CD14-positive monocyte (primary cell): ENCODE results near the gene SH2D3C. TPM values are rescaled to one million over a fixed set of nuclear protein-coding genes. Genes with fewer than 3 reads are reported as not detected.
A peak's percentile ranks its signal among the peaks of the same experiment; 100 is the strongest.

ENCODE experiments used
- DNase-seq, 3 donors: peaks; one replicate each; pipeline ENCODE4 v3.0.0-alpha.2; 2011 to 2022
- H2AFZ ChIP-seq: 2 replicates; pipeline ENCODE4 v1.6.0; 2012; ENCODE audit warnings: mild to moderate bottlenecking, low read depth, low read length, inconsistent platforms; ENCODE audit not compliant: insufficient read depth, poor library complexity, severe bottlenecking
- H3K27ac ChIP-seq, 2 donors: 1 replicate in 1 of 2; 2 replicates in 1 of 2; pipeline ENCODE4 v1.5.1; 2012 to 2013; ENCODE audit warnings: low read length in 2 of 2, control low read depth in 1 of 2, inconsistent platforms in 1 of 2, low read depth in 1 of 2, mild to moderate bottlenecking in 1 of 2
- H3K27me3 ChIP-seq, 2 donors: one replicate each; pipeline versions ENCODE4 v1.6.0 to v1.6.1; 2011 to 2013; ENCODE audit warnings: low read length in 2 of 2; ENCODE audit not compliant: control insufficient read depth in 2 of 2, insufficient read depth in 2 of 2
- H3K36me3 ChIP-seq, 2 donors: replicated peaks in 1 of 2; 1 replicate in 1 of 2; 2 replicates in 1 of 2; pipeline versions ENCODE4 v1.5.1 to v1.6.1; 2012 to 2013; ENCODE audit warnings: low read length in 2 of 2, control low read depth in 1 of 2, inconsistent platforms in 1 of 2, mild to moderate bottlenecking in 1 of 2; ENCODE audit not compliant: insufficient read depth in 2 of 2, control insufficient read depth in 1 of 2
- H3K4me1 ChIP-seq, 2 donors: 1 replicate in 1 of 2; 2 replicates in 1 of 2; pipeline versions ENCODE4 v1.5.1 to v1.6.1; 2012 to 2013; ENCODE audit warnings: low read length in 2 of 2, control low read depth in 1 of 2, inconsistent platforms in 1 of 2, mild to moderate bottlenecking in 1 of 2, moderate library complexity in 1 of 2; ENCODE audit not compliant: insufficient read depth in 2 of 2, control insufficient read depth in 1 of 2
- H3K4me2 ChIP-seq: replicated peaks from 2 replicates; pipeline ENCODE3; 2012; ENCODE audit warnings: low read length, moderate library complexity, mild to moderate bottlenecking; ENCODE audit not compliant: poor library complexity, severe bottlenecking; ENCODE audit errors: extremely low read depth
- H3K4me3 ChIP-seq, 3 experiments: fragments of 200-600 bp in 1 of 3; sonication (generic) in 1 of 3; replicated peaks in 1 of 3; 1 replicate in 2 of 3; 2 replicates in 1 of 3; pipeline ENCODE4 v1.5.1; 2011 to 2013; ENCODE audit warnings: low read length in 3 of 3, mild to moderate bottlenecking in 3 of 3, control low read depth in 2 of 3, low read depth in 2 of 3, inconsistent platforms in 1 of 3, moderate library complexity in 1 of 3
- H3K79me2 ChIP-seq: 2 replicates; pipeline ENCODE4 v1.6.0; 2012; ENCODE audit warnings: mild to moderate bottlenecking, control low read depth, inconsistent platforms, low read length, moderate library complexity; ENCODE audit not compliant: insufficient read depth
- H3K9ac ChIP-seq: 2 replicates; pipeline ENCODE4 v1.6.0; 2017; ENCODE audit warnings: low read length, mild to moderate bottlenecking; ENCODE audit not compliant: insufficient read depth, poor library complexity, severe bottlenecking
- H3K9me3 ChIP-seq, 2 donors: replicated peaks in 1 of 2; 1 replicate in 1 of 2; 2 replicates in 1 of 2; pipeline versions ENCODE4 v1.5.1 to v1.6.1; 2012 to 2013; ENCODE audit warnings: low read length in 2 of 2, control low read depth in 1 of 2; ENCODE audit not compliant: control insufficient read depth in 1 of 2, insufficient read depth in 1 of 2
- H4K20me1 ChIP-seq: 2 replicates; pipeline ENCODE4 v1.6.0; 2012; ENCODE audit warnings: mild to moderate bottlenecking, low read length, control low read depth, moderate library complexity; ENCODE audit not compliant: insufficient read depth
- H3K27ac Mint-ChIP-seq, 7 donors: one replicate each; pipeline ENCODE4 v1.8.0; 2020; ENCODE audit warnings: mild to moderate bottlenecking in 7 of 7, mixed read lengths in 7 of 7, moderate library complexity in 6 of 7, inconsistent platforms in 2 of 7
- H3K27me3 Mint-ChIP-seq, 3 donors: one replicate each; pipeline ENCODE4 v1.8.0; 2021 to 2022; ENCODE audit warnings: low read depth in 3 of 3, mild to moderate bottlenecking in 3 of 3, mixed read lengths in 3 of 3, moderate library complexity in 3 of 3, inconsistent platforms in 1 of 3
- H3K36me3 Mint-ChIP-seq, 2 donors: one replicate each; pipeline ENCODE4 v1.8.0; 2020; ENCODE audit warnings: mixed read lengths in 2 of 2, inconsistent platforms in 1 of 2, mild to moderate bottlenecking in 1 of 2
- H3K4me1 Mint-ChIP-seq: one replicate; pipeline ENCODE4 v1.8.0; 2020; ENCODE audit warnings: mild to moderate bottlenecking, mixed read lengths
- H3K4me3 Mint-ChIP-seq, 2 donors: one replicate each; pipeline ENCODE4 v1.8.0; 2020; ENCODE audit warnings: mild to moderate bottlenecking in 2 of 2, mixed read lengths in 2 of 2, moderate library complexity in 1 of 2
- H3K9me3 Mint-ChIP-seq, 7 donors: one replicate each; pipeline ENCODE4 v1.8.0; 2020 to 2022; ENCODE audit warnings: mixed read lengths in 7 of 7, mild to moderate bottlenecking in 6 of 7, moderate library complexity in 6 of 7, inconsistent platforms in 2 of 7
- WGBS: methylation state at CpG from one replicate; pipeline ENCODE4 v1.1.5; 2013; ENCODE audit warnings: missing lambda C conversion rate; ENCODE audit not compliant: insufficient coverage; 5-methylcytosine and 5-hydroxymethylcytosine counted together
- intact Hi-C, 2 donors: fragments of 100-400 bp; cut with micrococcal nuclease; formaldehyde crosslinking; loops; one replicate each; pipeline versions ENCODE4 v1.15.0 to v1.15.1; 2023
- polyA plus RNA-seq, 3 donors: library from polyadenylated mRNA; depleted of rRNA in 1 of 3; unstranded in 2 of 3; stranded (reverse) in 1 of 3; fragments of 300-500 nt in 2 of 3; fragments of >200 nt in 1 of 3; fragmentation: Illumina TruSeq in 2 of 3; gene quantifications; 1 replicate in 2 of 3; 2 replicates in 1 of 3; pipeline ENCODE4 v1.2.3, GENCODE V29; 2012 to 2021
- TF ChIP-seq, protein P1 (sequence below): fragments of 200-600 bp; IDR thresholded peaks from one replicate; pipeline ENCODE4 v1.8.0; 2022; ENCODE audit warnings: antibody characterized with exemption, mild to moderate bottlenecking

Gene SH2D3C
- polyA plus RNA-seq, 3 donors = 11.5 to 47.3 (median 20.5) TPM

DNA sequence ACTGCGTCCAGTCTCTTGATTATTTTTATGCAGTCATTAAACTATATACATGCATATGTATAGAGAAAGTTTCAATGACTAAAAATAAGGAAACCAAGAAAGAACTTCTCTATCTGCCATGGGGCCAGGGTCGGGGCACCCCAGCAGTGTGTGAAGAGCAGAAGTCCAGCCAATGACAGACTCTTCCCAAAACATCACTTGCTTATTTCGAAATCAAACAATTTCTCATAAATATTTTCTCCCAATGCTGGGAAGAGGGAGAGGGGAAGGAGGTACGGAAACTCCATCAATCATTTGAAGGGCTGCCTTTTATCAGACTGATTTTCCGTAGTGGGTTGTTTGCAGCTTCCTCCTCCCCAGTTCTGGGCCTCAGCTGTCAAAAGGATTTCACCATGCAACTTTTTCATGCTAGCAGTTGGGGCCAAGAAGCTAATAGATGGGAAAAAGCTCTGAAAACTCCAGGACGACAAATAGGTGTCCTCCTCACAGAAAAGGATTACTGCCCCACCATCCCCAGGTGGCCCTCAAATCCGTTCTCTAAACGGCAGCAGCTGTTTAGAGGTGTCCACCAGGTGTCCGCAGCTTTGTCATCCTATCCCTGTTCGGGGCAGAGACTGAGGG is 23.6 kb upstream of the SH2D3C start:
- Histone ChIP-seq H3K79me2 (peaks cover 22% of the 10 kb centered on the region), H3K9me3 (no peaks in the 10 kb centered on the region), H3K9ac (peak overlapping the region; percentile 85), H4K20me1 (peaks cover 10% of the 10 kb centered on the region), H3K36me3 (peaks cover 3 to 4% of the 10 kb centered on the region in 2 donors), H3K4me1 (peaks cover 33 to 39% of the 10 kb centered on the region in 2 donors), H3K27ac (peak overlapping the region; percentile 92 to 94), H3K4me3 (peak overlapping the region; percentile 22 to 92 (median 53)), H2AFZ (peak overlapping the region; percentile 82), H3K4me2 (peak overlapping the region; percentile 97), H3K27me3 (no peaks in the 10 kb centered on the region)
- H3K4me1 Mint-ChIP-seq = peaks cover 41% of the 10 kb centered on the region
- DNase-seq = peak; percentile 59 to 85 (median 76)
- peak overlapping the region; percentile 73 to 85 for H3K4me3 Mint-ChIP-seq
- H3K36me3 Mint-ChIP-seq = peaks cover 7 to 12% of the 10 kb centered on the region in 2 donors
- TF ChIP-seq, protein P1, sequence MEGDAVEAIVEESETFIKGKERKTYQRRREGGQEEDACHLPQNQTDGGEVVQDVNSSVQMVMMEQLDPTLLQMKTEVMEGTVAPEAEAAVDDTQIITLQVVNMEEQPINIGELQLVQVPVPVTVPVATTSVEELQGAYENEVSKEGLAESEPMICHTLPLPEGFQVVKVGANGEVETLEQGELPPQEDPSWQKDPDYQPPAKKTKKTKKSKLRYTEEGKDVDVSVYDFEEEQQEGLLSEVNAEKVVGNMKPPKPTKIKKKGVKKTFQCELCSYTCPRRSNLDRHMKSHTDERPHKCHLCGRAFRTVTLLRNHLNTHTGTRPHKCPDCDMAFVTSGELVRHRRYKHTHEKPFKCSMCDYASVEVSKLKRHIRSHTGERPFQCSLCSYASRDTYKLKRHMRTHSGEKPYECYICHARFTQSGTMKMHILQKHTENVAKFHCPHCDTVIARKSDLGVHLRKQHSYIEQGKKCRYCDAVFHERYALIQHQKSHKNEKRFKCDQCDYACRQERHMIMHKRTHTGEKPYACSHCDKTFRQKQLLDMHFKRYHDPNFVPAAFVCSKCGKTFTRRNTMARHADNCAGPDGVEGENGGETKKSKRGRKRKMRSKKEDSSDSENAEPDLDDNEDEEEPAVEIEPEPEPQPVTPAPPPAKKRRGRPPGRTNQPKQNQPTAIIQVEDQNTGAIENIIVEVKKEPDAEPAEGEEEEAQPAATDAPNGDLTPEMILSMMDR = no peak
- H3K27me3 Mint-ChIP-seq = peaks cover 6 to 11% (median 9%) of the 10 kb centered on the region in 3 donors
- WGBS = 2% methylated on average over 5 of the region's 10 CpGs
- intact Hi-C loops = loop anchor here in 1 of 2 donors (5.0 kb wide), 2 partner anchors 35 to 65 kb away; no protein-coding TSS in a partner anchor
- peak overlapping the region; percentile 89 to 97 (median 94) for H3K27ac Mint-ChIP-seq
- peaks cover 0 to 2% (median 0%) of the 10 kb centered on the region in 7 donors for H3K9me3 Mint-ChIP-seq

DNA sequence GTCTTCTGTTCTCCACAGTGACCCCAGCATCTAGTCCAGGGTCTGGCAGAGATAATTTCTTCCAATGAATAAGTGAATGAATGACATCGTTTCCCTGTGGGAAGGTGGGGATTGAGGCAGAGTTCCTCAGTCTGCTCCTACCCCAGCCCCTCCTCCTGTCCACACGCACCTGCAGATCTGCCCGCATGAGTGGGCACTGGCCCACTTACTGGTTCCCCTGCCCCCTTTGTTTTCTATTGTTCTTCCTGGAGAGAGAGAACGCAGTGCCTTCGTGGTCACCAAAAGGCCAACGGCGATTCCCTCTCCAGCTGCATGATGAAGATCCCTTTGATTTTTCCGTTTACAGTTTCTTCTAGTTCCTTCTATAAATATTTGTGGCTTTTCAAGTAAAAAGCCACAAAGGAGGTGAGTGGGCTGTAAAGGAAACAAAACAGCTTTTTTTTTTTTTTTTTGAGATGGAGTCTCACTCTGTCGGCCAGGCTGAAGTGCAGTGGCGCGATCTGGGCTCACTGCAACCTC is 18.4 kb upstream of the SH2D3C start:
- intact Hi-C loops = loop anchor here (5.0 kb wide), 1 partner anchor 35 kb away; no protein-coding TSS in a partner anchor
- Mint-ChIP-seq H3K4me1 (peaks cover 30% of the 10 kb centered on the region), H3K27ac (peak overlapping the region in 1 of 7 donors; percentile 84), H3K9me3 (peaks cover 0 to 2% (median 0%) of the 10 kb centered on the region in 7 donors), H3K4me3 (peak overlapping the region in 1 of 2 donors; percentile 58), H3K27me3 (peaks cover 14 to 20% (median 18%) of the 10 kb centered on the region in 3 donors), H3K36me3 (peaks cover 12 to 14% of the 10 kb centered on the region in 2 donors)
- Histone ChIP-seq H3K4me3 (no peak overlapping the region), H3K4me1 (peaks cover 22 to 24% of the 10 kb centered on the region in 2 donors), H3K79me2 (peaks cover 3% of the 10 kb centered on the region), H3K27ac (no peak overlapping the region), H3K27me3 (no peaks in the 10 kb centered on the region), H4K20me1 (peaks cover 45% of the 10 kb centered on the region), H2AFZ (no peak overlapping the region), H3K36me3 (peaks cover 14 to 16% of the 10 kb centered on the region in 2 donors), H3K4me2 (no peak overlapping the region), H3K9ac (no peak overlapping the region), H3K9me3 (no peaks in the 10 kb centered on the region)
- TF ChIP-seq, protein P1 = no peak
- no peak for DNase-seq
- 0% methylated on average over 3 of the region's 11 CpGs for WGBS
